Prostate gland (tissue), 2 donors: ENCODE measurements around the gene AGBL4. TPM values are rescaled to one million over a fixed set of nuclear protein-coding genes. Genes with fewer than 3 reads are reported as not detected.

ENCODE experiments used
- DNase-seq: peaks from one replicate; pipeline ENCODE4 v3.0.0-alpha.2; 2019; ENCODE audit warnings: low spot score
- H3K27ac ChIP-seq, 2 donors: fragments of 200-600 bp; sonication (generic); 2 replicates each; pipeline ENCODE4 v1.5.1; 2017 to 2019
- H3K27me3 ChIP-seq: fragments of 200-600 bp; sonication (generic); replicated peaks from 2 replicates; pipeline ENCODE4 v1.5.1; 2019; ENCODE audit not compliant: insufficient read depth
- H3K36me3 ChIP-seq, 2 donors: fragments of 200-600 bp; sonication (generic); 1 replicate in 1 of 2; 2 replicates in 1 of 2; pipeline versions ENCODE4 v1.5.1 to v1.8.1; 2017 to 2019
- H3K4me1 ChIP-seq: fragments of 200-600 bp; sonication (generic); replicated peaks from 2 replicates; pipeline ENCODE4 v1.5.1; 2019
- H3K4me3 ChIP-seq, 2 donors: fragments of 200-600 bp; sonication (generic); 2 replicates each; pipeline ENCODE4 v1.5.1; 2017 to 2019
- H3K9me3 ChIP-seq: fragments of 200-600 bp; sonication (generic); 2 replicates; pipeline ENCODE4 v1.5.1; 2017
- POLR2A ChIP-seq: fragments of 450-650 bp; IDR thresholded peaks from one replicate; pipeline ENCODE4 v1.6.1; 2016; ENCODE audit warnings: antibody characterized with exemption, mild to moderate bottlenecking
- POLR2AphosphoS5 ChIP-seq: sonication (generic); formaldehyde crosslinking; IDR thresholded peaks from one replicate; pipeline ENCODE4 v1.6.1; 2017; ENCODE audit warnings: antibody characterized with exemption
- WGBS: methylation state at CpG from one replicate; pipeline ENCODE4 v1.1.5; 2018; 5-methylcytosine and 5-hydroxymethylcytosine counted together
- intact Hi-C: fragments of 100-400 bp; cut with DNase I; formaldehyde crosslinking; loops from one replicate; pipeline ENCODE4 v1.14.2; 2022
- total RNA-seq, 2 donors: library from RNA; depleted of rRNA; stranded (reverse); fragments of >200 nt; gene quantifications; one replicate each; pipeline ENCODE4 v1.1.0, GENCODE V29; 2016
- TF ChIP-seq, protein P1 (sequence below), 4 experiments: fragments of 200-600 bp in 2 of 4; fragments of 450-650 bp in 2 of 4; sonication (generic) in 2 of 4; IDR thresholded peaks; 1 replicate in 3 of 4; 2 replicates in 1 of 4; pipeline ENCODE4 v1.5.1; 2016 to 2019; ENCODE audit warnings: antibody characterized with exemption in 4 of 4, mild to moderate bottlenecking in 2 of 4, moderate library complexity in 2 of 4

Gene AGBL4
- total RNA-seq, 2 donors from 2014 or later = 0.82 to 2.7 TPM

DNA sequence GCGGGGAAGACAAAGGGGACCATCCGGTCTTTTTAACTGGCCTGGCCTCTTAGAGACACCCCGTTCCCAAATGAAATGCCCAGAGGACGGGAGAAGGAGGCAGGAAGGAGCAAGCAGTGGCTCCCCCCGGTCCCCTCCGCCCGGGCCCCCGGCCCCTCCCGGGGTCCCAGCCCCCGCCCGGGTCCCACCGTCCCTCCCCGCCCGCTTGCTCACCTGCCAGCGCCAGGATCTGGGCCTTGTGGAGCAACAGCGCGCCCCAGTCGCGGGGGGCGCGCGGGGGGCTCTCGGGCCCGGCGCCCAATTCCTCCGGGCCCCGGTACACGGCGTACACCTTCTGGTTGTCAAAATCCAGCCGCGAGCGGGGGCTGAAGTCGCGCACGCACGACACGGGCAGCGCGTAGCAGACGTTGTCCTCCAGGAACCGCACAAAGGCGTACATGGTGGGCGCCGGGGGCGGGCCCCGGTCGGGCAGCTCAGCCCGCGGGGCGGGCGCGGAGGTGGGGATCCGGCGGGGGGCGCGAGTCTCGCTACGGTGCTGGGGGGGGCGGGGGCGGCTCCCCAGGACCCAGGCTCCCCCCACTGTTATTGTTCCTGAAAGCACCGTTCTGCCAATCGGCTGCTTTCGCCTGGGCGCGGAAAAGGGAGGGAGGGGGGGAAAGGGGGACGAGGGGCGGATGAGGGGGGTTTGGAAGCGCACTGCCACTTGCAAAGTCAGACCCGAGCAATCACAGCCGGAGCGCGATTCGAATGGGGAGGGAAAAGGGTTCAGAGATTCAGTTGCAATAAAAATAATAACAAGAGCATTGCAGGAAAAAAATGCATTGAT lies 1247.1 kb downstream of the AGBL4 start, which contains the start of gene BEND5:
Gene BEND5 (minus strand): TSS at position 499 of the 826 bp plus-strand sequence. CDS start 60 bp downstream, at position 439.
- DNase-seq = peak; percentile 23
- TF ChIP-seq, protein P1, sequence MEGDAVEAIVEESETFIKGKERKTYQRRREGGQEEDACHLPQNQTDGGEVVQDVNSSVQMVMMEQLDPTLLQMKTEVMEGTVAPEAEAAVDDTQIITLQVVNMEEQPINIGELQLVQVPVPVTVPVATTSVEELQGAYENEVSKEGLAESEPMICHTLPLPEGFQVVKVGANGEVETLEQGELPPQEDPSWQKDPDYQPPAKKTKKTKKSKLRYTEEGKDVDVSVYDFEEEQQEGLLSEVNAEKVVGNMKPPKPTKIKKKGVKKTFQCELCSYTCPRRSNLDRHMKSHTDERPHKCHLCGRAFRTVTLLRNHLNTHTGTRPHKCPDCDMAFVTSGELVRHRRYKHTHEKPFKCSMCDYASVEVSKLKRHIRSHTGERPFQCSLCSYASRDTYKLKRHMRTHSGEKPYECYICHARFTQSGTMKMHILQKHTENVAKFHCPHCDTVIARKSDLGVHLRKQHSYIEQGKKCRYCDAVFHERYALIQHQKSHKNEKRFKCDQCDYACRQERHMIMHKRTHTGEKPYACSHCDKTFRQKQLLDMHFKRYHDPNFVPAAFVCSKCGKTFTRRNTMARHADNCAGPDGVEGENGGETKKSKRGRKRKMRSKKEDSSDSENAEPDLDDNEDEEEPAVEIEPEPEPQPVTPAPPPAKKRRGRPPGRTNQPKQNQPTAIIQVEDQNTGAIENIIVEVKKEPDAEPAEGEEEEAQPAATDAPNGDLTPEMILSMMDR (IDR thresholded peaks at IDR 0.05) = no peak
- no peak for TF ChIP-seq POLR2A
- TF ChIP-seq POLR2AphosphoS5 = no peak
- Histone ChIP-seq H3K27ac (peak within 1 kb of the TSS; percentile 67 to 77), H3K27me3 (no peaks in the 10 kb centered on the region), H3K4me1 (peaks cover 4% of the 10 kb centered on the region), H3K9me3 (no peaks in the 10 kb centered on the region), H3K4me3 (peak within 1 kb of the TSS; percentile 46 to 61), H3K36me3 (no peaks in the 10 kb centered on the region)
- WGBS = 2% methylated on average over 57 of the region's 73 CpGs
- intact Hi-C loops = no loop called here

- no peak for TF ChIP-seq POLR2A
- no peak for TF ChIP-seq POLR2AphosphoS5
- TF ChIP-seq, protein P1 (IDR thresholded peaks at IDR 0.05) = no peak
- Histone ChIP-seq H3K9me3 (no peaks in the 10 kb centered on the region), H3K4me1 (peaks cover 4% of the 10 kb centered on the region), H3K4me3 (peak overlapping the region; percentile 46 to 61), H3K27me3 (no peaks in the 10 kb centered on the region), H3K27ac (peak overlapping the region; percentile 67 to 77), H3K36me3 (no peaks in the 10 kb centered on the region)
- 9% methylated on average over 7 of the region's 7 CpGs for WGBS
- intact Hi-C loops = no loop called here
- no peak for DNase-seq
These were observed 1247.8 kb downstream of the AGBL4 start for GRCh38 chr1:48775831-48776392.

DNA sequence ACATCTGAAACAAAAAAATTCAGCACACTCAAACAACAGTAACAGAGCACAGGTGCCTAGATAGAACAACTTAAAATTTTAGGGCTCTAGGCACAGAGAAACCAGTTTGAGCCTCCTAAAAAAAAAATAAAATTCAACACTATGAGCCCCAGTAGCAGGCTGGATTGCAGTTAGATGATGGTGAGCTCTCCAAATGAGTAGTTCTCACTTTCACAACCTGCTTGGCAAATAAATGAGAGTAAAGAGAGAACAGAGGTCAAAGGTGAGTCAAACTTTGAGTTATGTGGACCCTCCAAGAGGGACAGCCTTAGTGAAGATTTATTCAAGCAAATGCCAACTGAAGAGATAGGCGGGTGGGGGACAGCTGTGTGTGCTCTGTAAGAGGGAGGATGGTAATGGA lies 1250.6 kb downstream of the AGBL4 start:
- TF ChIP-seq POLR2AphosphoS5 (no peak), POLR2A (no peak)
- TF ChIP-seq, protein P1 (IDR thresholded peaks at IDR 0.05) = no peak
- Histone ChIP-seq H3K4me3 (no peak overlapping the region), H3K36me3 (no peaks in the 10 kb centered on the region), H3K27ac (no peak overlapping the region), H3K4me1 (peaks cover 4% of the 10 kb centered on the region), H3K9me3 (no peaks in the 10 kb centered on the region), H3K27me3 (no peaks in the 10 kb centered on the region)
- 93% methylated on average over 1 of the region's 1 CpG for WGBS
- DNase-seq = no peak
- intact Hi-C loops = no loop called here

- WGBS = 89% methylated on average over 2 of the region's 2 CpGs
- no peaks in the 10 kb centered on the region for H3K36me3 ChIP-seq
- intact Hi-C loops = no loop called here
- H3K4me1 ChIP-seq = peaks cover under 1% of the 10 kb centered on the region
- DNase-seq = no peak
- no peaks in the 10 kb centered on the region for H3K9me3 ChIP-seq
- no peak overlapping the region for H3K27ac ChIP-seq
- H3K4me3 ChIP-seq = no peak overlapping the region
- no peaks in the 10 kb centered on the region for H3K27me3 ChIP-seq
- TF ChIP-seq POLR2AphosphoS5 (no peak), POLR2A (no peak)
These were observed 1251.5 kb downstream of the AGBL4 start for GRCh38 chr1:48772211-48772610.

- intact Hi-C loops = no loop called here
- TF ChIP-seq POLR2A (no peak), POLR2AphosphoS5 (no peak)
- TF ChIP-seq, protein P1 (IDR thresholded peaks at IDR 0.05) = no peak
- Histone ChIP-seq H3K27me3 (no peaks in the 10 kb centered on the region), H3K36me3 (no peaks in the 10 kb centered on the region), H3K4me1 (no peaks in the 10 kb centered on the region), H3K9me3 (no peaks in the 10 kb centered on the region), H3K4me3 (no peak overlapping the region), H3K27ac (no peak overlapping the region)
- DNase-seq = no peak
- WGBS = 34% methylated on average over 2 of the region's 2 CpGs
These were observed 1252.2 kb downstream of the AGBL4 start for GRCh38 chr1:48771561-48771960.
